Retinal pigment epithelial cell (primary cell): Measurements from ENCODE around the gene PPP4R1.
A peak's percentile ranks its signal among the peaks of the same experiment; 100 is the strongest.

Experiments
- DNase-seq: peaks from one replicate; pipeline ENCODE4 v3.0.0-alpha.2; 2010; ENCODE audit warnings: low read depth
- H3K4me3 ChIP-seq: 2 replicates; pipeline ENCODE4 v1.5.1; 2011; ENCODE audit warnings: mild to moderate bottlenecking, low read length, control low read depth, moderate library complexity
- CTCF ChIP-seq: conservative IDR thresholded peaks from 2 replicates; pipeline ENCODE4 v1.5.1; 2011; ENCODE audit warnings: low read depth, low read length, control low read depth, inconsistent platforms

The PPP4R1 gene

GRCh38 chr18:9616049-9616448 is 1.7 kb upstream of the PPP4R1 start:
- TF ChIP-seq CTCF, result no peak
- no peak for DNase-seq
- H3K4me3 ChIP-seq, result no peak overlapping the region

GRCh38 chr18:9615280-9615797 is 980 bp upstream of the PPP4R1 start:
- H3K4me3 ChIP-seq, result peak overlapping the region; percentile 43
- no peak for TF ChIP-seq CTCF
- DNase-seq, result no peak

GRCh38 chr18:9613550-9614400 is 584 bp downstream of the PPP4R1 start:
- TF ChIP-seq CTCF, result no peak
- peak overlapping the region; percentile 67 for H3K4me3 ChIP-seq
- no peak for DNase-seq

- no peak for TF ChIP-seq CTCF
- H3K4me3 ChIP-seq, result peak overlapping the region; percentile 67
Observed at GRCh38 chr18:9612977-9613376, 1.4 kb downstream of the PPP4R1 start.

GRCh38 chr18:9612215-9612830 is 2.0 kb downstream of the PPP4R1 start:
- peak overlapping the region; percentile 67 for H3K4me3 ChIP-seq
- TF ChIP-seq CTCF, result peak; percentile 82
- no peak for DNase-seq

More at GRCh38 chr18:9612977-9613376, 1.4 kb downstream of the PPP4R1 start:
- no peak for DNase-seq

GRCh38 chr18:9609190-9609589 is 5.2 kb downstream of the PPP4R1 start:
- no peak overlapping the region for H3K4me3 ChIP-seq
- DNase-seq, result no peak

More at GRCh38 chr18:9609190-9609589, 5.2 kb downstream of the PPP4R1 start:
- no peak for TF ChIP-seq CTCF
